HG03565 (cell line): ENCODE results near the gene RBM38.
A peak's percentile ranks its signal among the peaks of the same experiment; 100 is the strongest.
"Not testable (repeated sequence)": the region's sequence is repeated elsewhere in the genome, so short reads cannot be mapped to it uniquely, and the experiment has no call there.

Source experiments
- ATAC-seq: cut with Tn5 transposase; IDR thresholded peaks from one replicate; pipeline ENCODE4 v1.9.1; 2021; ENCODE audit warnings: mild to moderate bottlenecking, moderate library complexity; ENCODE audit not compliant: unreplicated experiment

Gene RBM38

GRCh38 chr20:57416296-57417022 lies 25.3 kb downstream of the RBM38 start:
- ATAC-seq, result no peak

DNA sequence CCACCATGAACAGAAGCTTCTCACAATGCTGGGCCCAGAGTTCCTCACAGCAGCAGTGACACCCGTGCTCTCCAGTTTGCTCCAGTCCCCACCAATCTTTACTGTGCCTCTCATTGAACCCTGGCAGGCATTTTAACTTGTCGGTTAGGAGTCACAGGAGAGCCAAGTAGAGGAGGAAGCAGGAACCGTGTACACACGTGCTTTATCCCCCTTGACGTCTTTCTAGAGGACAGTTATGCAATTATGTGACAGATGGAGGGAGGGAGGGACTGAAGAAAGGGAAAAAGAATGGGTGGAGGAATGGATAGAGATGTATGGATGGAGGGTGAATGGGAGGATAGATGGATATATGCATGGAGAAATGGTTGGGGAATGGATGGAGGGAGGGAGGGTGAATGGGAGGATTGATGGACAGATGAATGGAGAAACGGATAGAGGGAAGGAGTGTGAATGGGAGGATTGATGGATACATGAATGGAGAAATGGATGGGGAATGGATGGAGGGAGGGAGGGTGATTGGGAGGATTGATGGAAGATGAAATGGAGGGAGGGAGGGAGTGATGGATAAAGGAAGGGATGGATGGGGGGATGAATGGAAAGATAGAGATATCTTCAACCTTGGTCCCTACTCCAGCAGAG lies 26.0 kb downstream of the RBM38 start:
- no peak for ATAC-seq

GRCh38 chr20:57417830-57418780 lies 26.9 kb downstream of the RBM38 start:
- ATAC-seq, result no peak

DNA sequence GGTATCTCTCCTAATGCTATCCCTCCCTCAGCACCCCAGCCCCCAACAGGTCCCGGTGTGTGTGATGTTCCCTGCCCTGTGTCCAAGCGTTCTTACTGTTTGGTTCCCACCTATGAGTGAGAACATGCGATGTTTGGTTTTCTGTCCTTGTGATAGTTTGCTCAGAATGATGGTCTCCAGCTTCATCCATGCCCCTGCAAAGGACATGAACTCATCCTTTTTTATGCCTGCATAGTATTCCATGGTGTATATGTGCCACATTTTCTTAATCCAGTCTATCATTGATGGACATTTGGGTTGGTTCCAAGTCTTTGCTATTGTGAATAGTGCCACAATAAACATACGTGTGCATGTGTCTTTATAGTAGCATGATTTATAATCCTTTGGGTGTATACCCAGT lies 28.3 kb downstream of the RBM38 start:
- not testable (repeated sequence) for ATAC-seq

DNA sequence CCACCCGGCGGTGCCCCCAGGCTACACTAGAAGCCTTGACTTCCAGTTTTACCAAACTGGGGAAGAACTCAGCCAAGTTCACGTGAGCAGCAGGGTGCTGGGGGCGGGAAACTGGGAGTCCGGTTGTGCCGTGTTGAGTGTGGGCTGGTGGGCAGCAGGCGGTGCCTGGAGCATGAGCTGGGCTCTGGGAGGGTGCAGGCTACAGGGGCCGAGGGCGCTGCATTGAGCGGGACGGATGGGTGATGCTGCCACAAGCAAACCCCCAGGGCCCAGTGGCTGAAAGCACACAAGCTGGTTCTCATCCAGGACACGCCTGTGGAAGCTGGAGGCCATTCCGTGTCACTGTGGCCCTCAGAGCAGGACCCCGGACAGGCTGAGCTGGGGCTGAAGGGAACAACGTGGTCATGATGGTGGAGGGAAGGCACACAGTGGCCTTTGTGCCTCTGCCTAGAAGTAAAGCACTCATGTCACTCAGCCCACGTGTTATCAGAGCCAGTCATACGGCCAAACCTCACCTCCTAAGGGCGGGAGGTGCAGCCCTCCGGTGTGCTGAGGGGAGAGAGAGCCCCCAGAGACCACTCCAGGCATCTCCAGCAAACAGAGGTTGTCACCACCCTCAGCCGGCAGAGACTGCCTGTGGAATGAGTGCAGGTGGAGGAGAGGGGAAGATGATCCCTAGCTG lies 29.5 kb downstream of the RBM38 start:
- ATAC-seq, result no peak

DNA sequence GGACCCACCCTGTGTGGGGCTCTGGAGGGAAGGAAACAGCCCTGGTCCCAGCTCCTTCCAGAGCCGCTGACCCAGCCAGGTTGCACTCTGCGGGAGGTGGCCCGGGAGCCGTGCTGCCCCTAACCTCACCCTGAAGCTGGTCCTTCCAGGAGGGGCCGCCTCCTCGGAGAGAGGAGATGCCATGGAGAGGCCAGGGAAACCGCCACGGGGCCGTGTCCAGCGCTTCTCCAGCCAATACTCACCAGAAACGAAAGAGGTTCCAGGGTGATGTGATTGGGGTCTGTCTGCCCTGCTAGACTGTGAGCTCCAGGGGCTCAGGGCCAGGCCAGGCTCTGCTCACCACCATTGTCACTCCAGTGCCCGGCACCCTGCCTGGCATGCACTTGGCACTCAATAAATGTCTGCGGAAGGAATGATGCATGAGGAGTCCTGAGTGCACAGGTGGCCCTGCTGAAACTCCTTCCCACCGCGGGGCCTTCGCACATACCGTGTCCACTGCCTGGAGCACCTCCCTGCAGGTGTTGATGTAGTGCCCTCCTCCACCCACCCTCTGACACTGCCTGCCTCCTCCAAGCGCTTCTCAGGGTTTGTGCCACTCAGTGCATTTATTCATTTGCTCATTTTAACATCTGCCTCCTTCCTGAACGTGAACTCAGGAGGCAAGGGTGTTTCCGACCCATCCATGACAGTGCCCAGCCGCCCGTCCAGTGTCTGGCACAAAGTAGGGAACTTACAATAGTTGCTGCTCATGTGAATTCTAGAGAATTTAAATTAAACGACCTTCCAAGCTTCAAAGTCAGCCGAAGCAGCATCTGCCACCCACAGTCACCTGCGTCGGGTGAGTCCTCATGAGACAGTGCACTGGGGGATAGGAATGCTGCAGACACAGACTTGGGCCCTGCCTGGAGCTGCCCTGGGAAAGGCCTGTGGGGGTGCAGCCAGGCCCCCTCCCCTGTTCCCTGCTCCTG lies 30.3 kb downstream of the RBM38 start:
- no peak for ATAC-seq

DNA sequence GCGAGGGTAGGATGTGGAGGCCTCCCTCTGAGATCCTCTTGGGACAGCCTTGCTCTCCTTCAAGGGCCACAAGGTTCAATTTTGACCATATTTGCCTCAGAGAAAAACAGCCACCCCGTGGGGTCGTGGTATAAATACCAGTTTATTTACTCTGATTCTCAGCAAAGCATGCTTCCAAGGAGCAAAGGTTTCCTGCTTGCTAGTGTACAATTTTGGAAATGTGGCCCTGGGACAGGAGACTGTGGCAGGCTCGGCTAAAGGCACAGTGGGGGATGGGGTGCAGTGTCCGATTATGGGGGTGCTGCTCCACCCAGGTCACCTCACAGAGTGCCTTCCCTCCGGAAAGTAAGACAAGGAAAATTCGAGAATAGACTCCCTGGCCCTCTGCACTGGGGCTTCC lies 31.1 kb downstream of the RBM38 start:
- ATAC-seq, result no peak

- ATAC-seq, result no peak
Measured at GRCh38 chr20:57425150-57426013, 34.2 kb downstream of the RBM38 start.

GRCh38 chr20:57426271-57426689 lies 35.1 kb downstream of the RBM38 start:
- no peak for ATAC-seq

GRCh38 chr20:57426831-57427230 lies 35.6 kb downstream of the RBM38 start:
- no peak for ATAC-seq

GRCh38 chr20:57428324-57429158 lies 37.3 kb downstream of the RBM38 start:
- ATAC-seq, result no peak

DNA sequence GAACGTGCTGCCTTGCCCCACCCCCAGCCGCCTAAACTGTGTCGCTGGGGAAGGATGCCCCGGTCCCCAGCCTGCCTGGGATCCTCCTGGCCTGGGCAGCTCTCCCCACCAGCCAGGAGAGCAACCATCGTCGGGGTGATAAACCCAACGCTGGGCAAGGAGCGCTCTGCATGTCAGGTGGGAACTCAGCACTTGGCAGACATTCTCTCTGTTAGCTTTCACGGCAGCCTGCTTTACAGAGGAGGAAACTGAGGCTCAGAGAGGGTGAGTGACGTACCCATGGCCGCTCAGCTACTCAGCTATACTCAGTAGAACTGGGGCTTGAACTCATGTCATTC lies 37.9 kb downstream of the RBM38 start:
- ATAC-seq, result no peak

- ATAC-seq, result no peak
Measured at GRCh38 chr20:57429580-57430200, 38.5 kb downstream of the RBM38 start.

DNA sequence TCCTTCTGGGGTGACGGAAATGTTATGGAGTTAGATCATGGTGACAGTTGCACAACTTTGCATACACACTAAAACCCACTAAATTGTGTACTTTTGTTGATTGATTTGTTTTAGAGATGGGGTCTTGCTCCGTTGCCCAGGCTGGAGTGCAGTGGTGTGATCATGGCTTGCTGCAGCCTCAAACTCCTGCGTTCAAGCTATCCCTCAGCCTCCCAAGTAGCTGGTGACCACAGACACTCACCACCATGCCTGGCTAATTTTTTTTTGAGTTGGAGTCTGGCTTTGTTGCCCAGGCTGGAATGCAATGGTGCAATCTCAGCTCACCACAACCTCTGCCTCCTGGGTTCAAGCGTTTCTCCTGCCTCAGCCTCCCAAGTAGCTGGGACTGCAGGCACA lies 39.0 kb downstream of the RBM38 start:
- not testable (repeated sequence) for ATAC-seq

DNA sequence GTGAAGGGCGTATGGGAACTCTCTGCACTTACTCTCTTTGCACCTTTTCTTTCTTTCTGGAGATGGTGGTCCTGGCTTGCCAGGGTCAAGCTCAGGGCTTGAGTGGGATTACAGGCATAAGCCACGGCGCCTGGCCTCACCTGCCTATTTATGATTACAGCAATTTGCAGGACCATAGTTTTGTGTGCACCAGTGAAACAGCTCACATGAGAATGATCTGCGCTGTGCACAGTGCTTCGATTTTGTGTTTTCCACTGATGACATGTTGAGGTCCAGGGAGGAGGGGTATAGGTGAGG lies 40.3 kb downstream of the RBM38 start:
- no peak for ATAC-seq

- ATAC-seq, result no peak
Measured at GRCh38 chr20:57432480-57432861, 41.3 kb downstream of the RBM38 start.

- ATAC-seq, result peak; percentile 85
Measured at GRCh38 chr20:57432862-57433491, 41.8 kb downstream of the RBM38 start.
